GM13977 (cell line): Measurements from ENCODE around the gene CYRIA.

Source experiments
- DNase-seq: peaks from one replicate; pipeline ENCODE4 v3.0.0; 2012; ENCODE audit warnings: low spot score
- in situ Hi-C: fragments of 300-500 bp; cut with MboI; formaldehyde crosslinking; loops from one replicate; pipeline ENCODE4 v1.12.0; 2022; ENCODE audit warnings: low sequenced_read_pairs, low pct_unique_long_range_greater_than_20kb, mixed read lengths, inconsistent platforms; ENCODE audit not compliant: unreplicated experiment
- TF ChIP-seq, protein P1 (sequence below): IDR thresholded peaks from 2 replicates; pipeline ENCODE4 v1.5.1; 2012; ENCODE audit warnings: mild to moderate bottlenecking, control low read depth; ENCODE audit not compliant: insufficient read depth; ENCODE audit errors: extremely low read depth, missing control alignments

The CYRIA gene

DNA sequence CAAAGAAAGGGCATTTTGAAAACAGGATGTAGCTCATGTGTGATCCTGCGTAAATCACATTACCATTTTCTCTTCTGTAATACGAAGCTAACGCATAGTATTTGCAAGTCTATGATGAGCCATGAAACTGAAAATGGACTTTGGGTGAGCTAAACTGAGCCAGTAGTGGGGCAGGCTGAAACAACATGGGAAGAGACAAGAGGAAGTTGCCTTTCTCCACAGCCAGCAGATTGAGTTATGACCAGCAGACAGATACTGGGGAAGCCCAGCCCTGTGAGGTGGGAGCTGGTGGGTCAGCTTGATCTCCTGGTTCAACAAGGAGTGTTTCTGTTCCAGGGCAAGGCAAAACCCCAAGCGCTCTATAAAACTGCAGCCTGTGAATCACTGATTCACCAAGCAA lies 11.8 kb downstream of the CYRIA start:
- peak; percentile 34 for DNase-seq
- TF ChIP-seq, protein P1, sequence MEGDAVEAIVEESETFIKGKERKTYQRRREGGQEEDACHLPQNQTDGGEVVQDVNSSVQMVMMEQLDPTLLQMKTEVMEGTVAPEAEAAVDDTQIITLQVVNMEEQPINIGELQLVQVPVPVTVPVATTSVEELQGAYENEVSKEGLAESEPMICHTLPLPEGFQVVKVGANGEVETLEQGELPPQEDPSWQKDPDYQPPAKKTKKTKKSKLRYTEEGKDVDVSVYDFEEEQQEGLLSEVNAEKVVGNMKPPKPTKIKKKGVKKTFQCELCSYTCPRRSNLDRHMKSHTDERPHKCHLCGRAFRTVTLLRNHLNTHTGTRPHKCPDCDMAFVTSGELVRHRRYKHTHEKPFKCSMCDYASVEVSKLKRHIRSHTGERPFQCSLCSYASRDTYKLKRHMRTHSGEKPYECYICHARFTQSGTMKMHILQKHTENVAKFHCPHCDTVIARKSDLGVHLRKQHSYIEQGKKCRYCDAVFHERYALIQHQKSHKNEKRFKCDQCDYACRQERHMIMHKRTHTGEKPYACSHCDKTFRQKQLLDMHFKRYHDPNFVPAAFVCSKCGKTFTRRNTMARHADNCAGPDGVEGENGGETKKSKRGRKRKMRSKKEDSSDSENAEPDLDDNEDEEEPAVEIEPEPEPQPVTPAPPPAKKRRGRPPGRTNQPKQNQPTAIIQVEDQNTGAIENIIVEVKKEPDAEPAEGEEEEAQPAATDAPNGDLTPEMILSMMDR, result no peak
- in situ Hi-C loops, result no loop called here

DNA sequence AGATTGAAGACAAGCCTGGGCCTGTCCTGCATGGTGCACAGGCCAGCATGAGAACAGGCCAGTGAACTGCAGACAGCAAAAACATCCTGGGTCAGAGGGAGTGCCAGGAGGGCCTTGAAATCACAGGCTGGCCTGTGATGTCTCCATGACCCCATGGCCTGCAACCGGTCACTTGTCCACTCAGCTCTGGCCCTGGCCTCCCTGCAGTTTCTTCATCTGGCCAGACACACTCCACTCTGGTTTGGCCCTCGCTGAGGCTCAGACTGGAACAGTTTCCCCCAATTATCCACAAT lies 12.6 kb downstream of the CYRIA start:
- TF ChIP-seq, protein P1, result no peak
- in situ Hi-C loops, result no loop called here
- no peak for DNase-seq

DNA sequence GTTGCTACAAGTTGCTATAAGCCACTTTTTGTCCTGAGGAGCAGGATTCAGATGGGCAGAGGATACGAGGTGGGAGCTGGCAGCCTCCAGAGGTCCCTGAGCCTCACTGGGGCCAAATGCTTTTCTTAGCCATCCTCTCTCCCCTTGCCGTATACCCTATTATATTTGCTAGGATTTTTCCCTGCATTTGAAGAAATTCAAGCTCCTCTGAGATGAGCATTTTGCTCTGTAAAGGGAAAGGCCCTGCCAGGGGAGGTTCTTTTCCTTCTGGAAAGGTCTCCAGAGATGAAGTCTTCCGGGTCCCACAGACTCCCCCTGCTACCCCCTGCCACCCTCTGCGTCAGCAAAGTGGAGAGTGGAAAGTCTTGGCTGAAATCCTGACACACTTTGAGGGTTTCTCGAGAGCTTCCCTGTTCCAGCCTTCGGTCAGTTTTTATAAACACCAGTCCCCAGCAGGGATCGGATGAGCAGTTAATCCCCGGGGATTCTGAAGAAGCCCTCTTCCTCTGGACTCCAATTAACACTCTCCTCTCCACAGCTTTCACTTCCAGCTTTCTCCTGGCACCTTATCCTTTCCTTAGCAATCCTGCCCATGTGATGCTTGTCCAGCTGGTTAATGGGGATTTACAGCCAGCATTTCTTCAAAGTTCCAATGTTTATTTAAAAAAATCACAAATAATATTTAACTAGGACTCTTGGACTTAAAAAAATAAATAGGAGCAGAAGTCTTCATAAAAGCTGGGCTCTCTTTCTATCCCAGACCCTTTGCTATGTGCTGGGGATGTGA lies 13.1 kb downstream of the CYRIA start:
- DNase-seq, result no peak
- in situ Hi-C loops, result no loop called here
- TF ChIP-seq, protein P1, result no peak

DNA sequence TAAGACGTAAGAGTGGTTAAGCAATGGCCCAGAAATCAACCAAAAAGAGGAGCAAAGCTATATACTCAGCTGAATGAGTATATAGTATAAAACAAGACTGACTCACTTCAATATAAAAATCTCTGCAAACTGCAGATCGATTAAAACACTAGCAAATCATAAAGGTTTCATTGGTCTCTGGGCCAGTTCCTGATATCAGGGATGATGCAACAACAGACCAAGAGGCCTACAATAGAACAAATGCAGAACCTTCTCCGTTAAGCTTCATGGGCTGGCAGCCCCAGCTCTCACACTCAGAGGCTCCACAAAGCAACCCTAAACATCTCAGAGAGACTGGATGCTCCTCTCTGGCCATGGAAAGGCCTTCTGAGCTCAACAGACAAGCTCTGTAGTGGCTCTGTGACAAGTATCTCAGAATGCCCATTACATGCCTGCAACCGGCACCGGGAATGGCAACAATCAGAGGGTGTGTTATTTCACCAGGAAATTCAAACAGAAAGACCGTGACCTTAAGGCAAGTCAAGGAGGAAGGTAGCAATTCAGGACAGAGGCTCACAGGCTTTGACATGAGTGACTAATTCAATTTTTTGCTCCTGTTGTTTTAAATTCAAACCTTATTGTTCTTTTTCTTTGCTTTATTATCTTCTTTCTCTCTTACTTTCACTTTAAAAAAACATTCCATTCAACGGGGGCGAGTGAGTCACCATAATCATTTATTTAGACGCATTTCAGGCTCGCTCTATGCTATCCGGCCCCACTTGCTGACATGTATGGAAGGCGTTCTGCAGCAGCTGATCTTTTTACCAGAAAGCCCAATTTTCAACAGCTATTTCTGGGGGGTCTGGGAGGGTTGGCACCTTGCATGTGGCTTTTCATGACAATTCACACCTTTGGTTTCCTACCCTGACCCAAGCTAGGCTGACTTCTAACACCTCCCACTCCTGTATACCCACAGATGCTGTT lies 15.1 kb downstream of the CYRIA start:
- in situ Hi-C loops, result no loop called here
- no peak for DNase-seq
- TF ChIP-seq, protein P1, result no peak

DNA sequence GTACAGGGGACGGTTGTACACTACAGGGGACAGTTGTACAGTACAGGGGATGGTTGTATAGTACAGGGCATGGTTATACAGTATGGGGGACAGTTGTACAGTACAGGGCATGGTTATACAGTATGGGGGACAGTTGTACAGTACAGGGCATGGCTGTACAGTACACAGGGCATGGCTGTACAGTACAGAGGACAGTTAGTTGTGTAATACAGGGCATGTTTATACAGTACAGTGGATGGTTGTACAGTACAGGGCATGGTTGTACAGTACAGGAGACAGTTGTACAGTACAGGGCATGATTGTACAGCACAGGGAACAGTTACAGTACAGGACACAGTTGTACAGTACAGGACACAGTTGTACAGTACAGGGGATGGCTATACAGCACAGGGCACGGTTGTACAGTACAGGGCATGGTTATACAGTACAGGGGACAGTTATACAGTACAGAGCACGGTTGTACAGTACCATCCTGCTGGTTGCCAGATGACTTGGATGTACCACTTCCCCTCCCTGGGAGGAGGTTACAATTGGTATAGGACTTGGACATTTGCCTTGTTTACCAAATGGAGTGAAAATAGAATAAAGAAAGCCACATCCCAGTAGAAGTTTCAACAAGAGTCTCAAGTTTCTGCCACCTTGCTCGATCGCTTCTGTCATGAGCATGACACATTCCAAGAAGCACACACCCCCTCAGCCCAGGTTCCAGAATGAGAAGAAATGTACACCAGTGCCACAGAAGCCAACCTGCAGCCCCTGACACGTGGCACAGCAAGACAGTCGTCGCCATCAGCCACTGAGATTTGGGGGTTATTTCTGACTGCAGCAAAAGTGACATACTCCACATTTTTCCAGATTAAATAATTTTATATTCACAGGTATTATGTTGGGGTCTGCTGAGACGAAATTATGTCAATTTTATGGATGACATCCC lies 16.0 kb downstream of the CYRIA start:
- TF ChIP-seq, protein P1, result no peak
- DNase-seq, result no peak
- in situ Hi-C loops, result no loop called here

DNA sequence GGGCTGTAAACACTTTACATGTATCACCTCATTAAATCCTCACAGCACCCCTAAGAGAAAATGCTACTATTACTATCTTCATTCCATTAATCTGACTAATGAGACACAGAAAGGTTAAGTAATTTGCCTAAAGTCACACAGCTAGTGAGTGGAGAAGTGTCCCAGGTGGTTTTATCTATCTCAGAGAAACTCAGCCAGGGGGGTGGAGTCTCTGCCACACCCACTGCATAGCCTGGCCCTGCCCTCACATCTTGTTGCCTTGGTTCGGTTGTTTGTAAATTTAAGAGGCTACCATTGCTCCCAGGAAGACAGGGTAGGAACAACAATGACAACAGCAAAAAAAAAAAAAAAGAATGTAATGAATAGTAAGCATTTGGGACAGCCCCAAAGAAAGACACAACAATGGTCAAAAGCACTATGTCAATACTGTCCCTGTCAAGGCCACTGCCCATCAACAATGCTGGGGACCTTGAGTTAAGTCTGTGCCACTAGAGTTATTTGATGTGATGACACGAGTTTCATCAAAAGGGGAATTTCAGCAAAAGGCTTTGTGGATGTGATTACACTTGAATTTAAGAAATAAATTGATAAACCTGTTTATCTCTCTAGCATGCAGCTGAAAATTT lies 17.5 kb downstream of the CYRIA start:
- in situ Hi-C loops, result no loop called here
- DNase-seq, result no peak
- TF ChIP-seq, protein P1, result no peak
